ENCODE measurements around the gene GIMAP5.

Gene GIMAP5

GRCh38 chr7:150735596-150736358, 1.4 kb upstream of the GIMAP5 start:
- no peak for DNase-seq (ENCODE audit: low spot score)

- no peak for DNase-seq (ENCODE audit: low spot score)
Observed at GRCh38 chr7:150736864-150737263, 354 bp upstream of the GIMAP5 start.

- DNase-seq (ENCODE audit: low spot score), result no peak
Observed at GRCh38 chr7:150738092-150738491, 874 bp downstream of the GIMAP5 start.

- no peak for DNase-seq (ENCODE audit: low spot score)
Observed at GRCh38 chr7:150738591-150739001, 1.4 kb downstream of the GIMAP5 start.

- no peak for DNase-seq (ENCODE audit: low spot score)
Observed at GRCh38 chr7:150739033-150739432, 1.8 kb downstream of the GIMAP5 start.

- DNase-seq (ENCODE audit: low spot score), result no peak
Observed at GRCh38 chr7:150740053-150740452, 2.8 kb downstream of the GIMAP5 start.

- no peak for DNase-seq (ENCODE audit: low spot score)
Observed at GRCh38 chr7:150742286-150742968, 5.2 kb downstream of the GIMAP5 start.

- no peak for DNase-seq (ENCODE audit: low spot score)
Observed at GRCh38 chr7:150744041-150744656, 6.9 kb downstream of the GIMAP5 start.

GRCh38 chr7:150745086-150745485, 7.9 kb downstream of the GIMAP5 start:
- DNase-seq (ENCODE audit: low spot score), result no peak

- no peak for DNase-seq (ENCODE audit: low spot score)
Observed at GRCh38 chr7:150745876-150746275, 8.7 kb downstream of the GIMAP5 start.

- DNase-seq (ENCODE audit: low spot score), result no peak
Observed at GRCh38 chr7:150746921-150747320, 9.7 kb downstream of the GIMAP5 start.

- no peak for DNase-seq (ENCODE audit: low spot score)
Observed at GRCh38 chr7:150748376-150748775, 11.2 kb downstream of the GIMAP5 start.

GRCh38 chr7:150751702-150752101, 14.5 kb downstream of the GIMAP5 start:
- DNase-seq (ENCODE audit: low spot score), result no peak

GRCh38 chr7:150753239-150753638, 16.0 kb downstream of the GIMAP5 start:
- no peak for DNase-seq (ENCODE audit: low spot score)

- DNase-seq (ENCODE audit: low spot score), result no peak
Observed at GRCh38 chr7:150753826-150754603, 16.8 kb downstream of the GIMAP5 start.

GRCh38 chr7:150754951-150755350, 17.7 kb downstream of the GIMAP5 start:
- DNase-seq (ENCODE audit: low spot score), result no peak

- DNase-seq (ENCODE audit: low spot score), result no peak
Observed at GRCh38 chr7:150755473-150756099, 18.4 kb downstream of the GIMAP5 start.

GRCh38 chr7:150756166-150756565, 18.9 kb downstream of the GIMAP5 start:
- DNase-seq (ENCODE audit: low spot score), result no peak

GRCh38 chr7:150756858-150757257, 19.6 kb downstream of the GIMAP5 start:
- no peak for DNase-seq (ENCODE audit: low spot score)

- no peak for DNase-seq (ENCODE audit: low spot score)
Observed at GRCh38 chr7:150759479-150759878, 22.3 kb downstream of the GIMAP5 start.

GRCh38 chr7:150766334-150766709, 29.1 kb downstream of the GIMAP5 start:
- DNase-seq (ENCODE audit: low spot score), result no peak

GRCh38 chr7:150769768-150770167, 32.5 kb downstream of the GIMAP5 start:
- DNase-seq (ENCODE audit: low spot score), result no peak
